HepG2 (cell line): ENCODE results near the gene CAMSAP2. TPM values are rescaled to one million over a fixed set of nuclear protein-coding genes. Genes with fewer than 3 reads are reported as not detected.
A peak's percentile ranks its signal among the peaks of the same experiment; 100 is the strongest.

Source experiments
- ADNP ChIP-seq: sonication (generic); formaldehyde crosslinking; IDR thresholded peaks from 2 replicates; pipeline ENCODE4 v1.4.0; 2020; ENCODE audit warnings: missing genetic modification reagents
- TCF7L2 ChIP-seq: IDR thresholded peaks from 2 replicates; pipeline ENCODE4 v1.6.1; 2011; ENCODE audit warnings: mild to moderate bottlenecking, low read depth, low read length, moderate library complexity
- ZBTB7B ChIP-seq: sonication (generic); formaldehyde crosslinking; IDR thresholded peaks from 2 replicates; pipeline ENCODE4 v1.4.0; 2020; ENCODE audit warnings: missing genetic modification reagents
- ZNF235 ChIP-seq: sonication (generic); formaldehyde crosslinking; IDR thresholded peaks from 2 replicates; pipeline ENCODE4 v1.8.1; 2023; ENCODE audit warnings: mild to moderate bottlenecking, missing genetic modification reagents, borderline replicate concordance
- ZNF331 ChIP-seq: sonication (generic); formaldehyde crosslinking; IDR thresholded peaks from 2 replicates; pipeline ENCODE4 v1.4.0; 2020; ENCODE audit warnings: missing genetic modification reagents
- ZNF564 ChIP-seq: sonication (generic); formaldehyde crosslinking; IDR thresholded peaks from 2 replicates; pipeline ENCODE4 v1.8.1; 2023; ENCODE audit warnings: mild to moderate bottlenecking, missing genetic modification reagents
- ZNF687 ChIP-seq: sonication (generic); formaldehyde crosslinking; IDR thresholded peaks from 2 replicates; pipeline ENCODE4 v1.5.1; 2020; ENCODE audit warnings: mild to moderate bottlenecking, missing genetic modification reagents, moderate library complexity
- ZNF816 ChIP-seq: sonication (generic); formaldehyde crosslinking; IDR thresholded peaks from 2 replicates; pipeline ENCODE4 v1.8.0; 2022; ENCODE audit warnings: missing genetic modification reagents, mild to moderate bottlenecking, borderline replicate concordance
- polyA plus RNA-seq, 8 experiments: library from polyadenylated mRNA; depleted of rRNA in 3 of 8; stranded (reverse) in 7 of 8; unstranded in 1 of 8; fragments of >200 nt; fragmentation: Illumina TruSeq in 4 of 8; extraction: Trizol in 4 of 8; gene quantifications; 2 replicates each; pipeline versions ENCODE4 v1.2.1 to v1.2.3, GENCODE V29; 2011 to 2016; ENCODE audit warnings: low read depth in 4 of 8, missing spikeins in 1 of 8, mixed read lengths in 1 of 8; ENCODE audit not compliant: insufficient read depth in 1 of 8
- total RNA-seq, 5 experiments: library from RNA; depleted of rRNA; stranded (reverse); fragments of >200 nt; fragmentation: Illumina TruSeq; extraction: Trizol; gene quantifications; 2 replicates each; pipeline ENCODE4 v1.2.3, GENCODE V29; 2016; ENCODE audit warnings: low read depth in 1 of 5
- TF ChIP-seq, protein P1 (sequence below): sonication (generic); formaldehyde crosslinking; conservative IDR thresholded peaks from 2 replicates; pipeline ENCODE4 v1.4.0; 2020; ENCODE audit warnings: missing genetic modification reagents
- TF ChIP-seq, protein P2 (sequence below): sonication (generic); formaldehyde crosslinking; IDR thresholded peaks from 2 replicates; pipeline ENCODE4 v1.5.0; 2020; ENCODE audit warnings: missing genetic modification reagents, mild to moderate bottlenecking, borderline replicate concordance
- TF ChIP-seq, protein P3 (sequence below): sonication (generic); formaldehyde crosslinking; IDR thresholded peaks from 2 replicates; pipeline ENCODE4 v1.4.0; 2020; ENCODE audit warnings: missing genetic modification reagents

CAMSAP2 gene
- total and polyA plus RNA-seq, 2 of the 13 experiments (the other 11 are each of a cell fraction or from before 2014, with no cell fraction given), result 3.4 to 8.2 TPM

- TF ChIP-seq ZNF235 (no peak), ZNF564 (peak; percentile 84; the same call in 1 of the 2 replicates), ZNF687 (peak; percentile 90), TCF7L2 (no peak), ADNP (0 out of 2 replicates have a peak, but pooled peaks have one; percentile 30), ZNF331 (CRISPR knock-in tag) (peak; percentile 18; the same call in 1 of the 2 replicates), ZNF816 (CRISPR knock-in tag) (no peak), ZBTB7B (CRISPR knock-in tag) (peak; percentile 90)
- TF ChIP-seq, protein P1, sequence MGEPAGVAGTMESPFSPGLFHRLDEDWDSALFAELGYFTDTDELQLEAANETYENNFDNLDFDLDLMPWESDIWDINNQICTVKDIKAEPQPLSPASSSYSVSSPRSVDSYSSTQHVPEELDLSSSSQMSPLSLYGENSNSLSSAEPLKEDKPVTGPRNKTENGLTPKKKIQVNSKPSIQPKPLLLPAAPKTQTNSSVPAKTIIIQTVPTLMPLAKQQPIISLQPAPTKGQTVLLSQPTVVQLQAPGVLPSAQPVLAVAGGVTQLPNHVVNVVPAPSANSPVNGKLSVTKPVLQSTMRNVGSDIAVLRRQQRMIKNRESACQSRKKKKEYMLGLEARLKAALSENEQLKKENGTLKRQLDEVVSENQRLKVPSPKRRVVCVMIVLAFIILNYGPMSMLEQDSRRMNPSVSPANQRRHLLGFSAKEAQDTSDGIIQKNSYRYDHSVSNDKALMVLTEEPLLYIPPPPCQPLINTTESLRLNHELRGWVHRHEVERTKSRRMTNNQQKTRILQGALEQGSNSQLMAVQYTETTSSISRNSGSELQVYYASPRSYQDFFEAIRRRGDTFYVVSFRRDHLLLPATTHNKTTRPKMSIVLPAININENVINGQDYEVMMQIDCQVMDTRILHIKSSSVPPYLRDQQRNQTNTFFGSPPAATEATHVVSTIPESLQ (CRISPR knock-in tag), result no peak
- TF ChIP-seq, protein P2, sequence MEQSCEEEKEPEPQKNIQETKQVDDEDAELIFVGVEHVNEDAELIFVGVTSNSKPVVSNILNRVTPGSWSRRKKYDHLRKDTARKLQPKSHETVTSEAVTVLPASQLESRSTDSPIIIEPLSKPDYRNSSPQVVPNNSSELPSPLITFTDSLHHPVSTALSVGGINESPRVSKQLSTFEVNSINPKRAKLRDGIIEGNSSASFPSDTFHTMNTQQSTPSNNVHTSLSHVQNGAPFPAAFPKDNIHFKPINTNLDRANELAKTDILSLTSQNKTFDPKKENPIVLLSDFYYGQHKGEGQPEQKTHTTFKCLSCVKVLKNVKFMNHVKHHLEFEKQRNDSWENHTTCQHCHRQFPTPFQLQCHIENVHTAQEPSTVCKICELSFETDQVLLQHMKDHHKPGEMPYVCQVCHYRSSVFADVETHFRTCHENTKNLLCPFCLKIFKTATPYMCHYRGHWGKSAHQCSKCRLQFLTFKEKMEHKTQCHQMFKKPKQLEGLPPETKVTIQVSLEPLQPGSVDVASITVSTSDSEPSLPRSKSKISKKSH (CRISPR knock-in tag), result no peak
- TF ChIP-seq, protein P3, sequence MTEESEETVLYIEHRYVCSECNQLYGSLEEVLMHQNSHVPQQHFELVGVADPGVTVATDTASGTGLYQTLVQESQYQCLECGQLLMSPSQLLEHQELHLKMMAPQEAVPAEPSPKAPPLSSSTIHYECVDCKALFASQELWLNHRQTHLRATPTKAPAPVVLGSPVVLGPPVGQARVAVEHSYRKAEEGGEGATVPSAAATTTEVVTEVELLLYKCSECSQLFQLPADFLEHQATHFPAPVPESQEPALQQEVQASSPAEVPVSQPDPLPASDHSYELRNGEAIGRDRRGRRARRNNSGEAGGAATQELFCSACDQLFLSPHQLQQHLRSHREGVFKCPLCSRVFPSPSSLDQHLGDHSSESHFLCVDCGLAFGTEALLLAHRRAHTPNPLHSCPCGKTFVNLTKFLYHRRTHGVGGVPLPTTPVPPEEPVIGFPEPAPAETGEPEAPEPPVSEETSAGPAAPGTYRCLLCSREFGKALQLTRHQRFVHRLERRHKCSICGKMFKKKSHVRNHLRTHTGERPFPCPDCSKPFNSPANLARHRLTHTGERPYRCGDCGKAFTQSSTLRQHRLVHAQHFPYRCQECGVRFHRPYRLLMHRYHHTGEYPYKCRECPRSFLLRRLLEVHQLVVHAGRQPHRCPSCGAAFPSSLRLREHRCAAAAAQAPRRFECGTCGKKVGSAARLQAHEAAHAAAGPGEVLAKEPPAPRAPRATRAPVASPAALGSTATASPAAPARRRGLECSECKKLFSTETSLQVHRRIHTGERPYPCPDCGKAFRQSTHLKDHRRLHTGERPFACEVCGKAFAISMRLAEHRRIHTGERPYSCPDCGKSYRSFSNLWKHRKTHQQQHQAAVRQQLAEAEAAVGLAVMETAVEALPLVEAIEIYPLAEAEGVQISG, result peak; percentile 37; the same call in 1 of the 2 replicates
Observed at GRCh38 chr1:200899451-200899915, 160.8 kb downstream of the CAMSAP2 start (continued).
